H9 (cell line): ENCODE data around the gene SPOUT1. TPM values are rescaled to one million over a fixed set of nuclear protein-coding genes. Genes with fewer than 3 reads are reported as not detected.
"Not testable (repeated sequence)": the region's sequence is repeated elsewhere in the genome, so short reads cannot be mapped to it uniquely, and the experiment has no call there.

Experiments used
- DNase-seq: peaks from one replicate; pipeline ENCODE4 v3.0.0-alpha.2; 2017
- H2AFZ ChIP-seq: one replicate; pipeline ENCODE4 v1.6.1; 2013; ENCODE audit warnings: mild to moderate bottlenecking, low read length, control low read depth, moderate library complexity
- H2AK5ac ChIP-seq: 2 replicates; pipeline ENCODE4 v1.6.1; 2013; ENCODE audit warnings: low read length, control low read depth, mixed read lengths; ENCODE audit not compliant: insufficient read length
- H2BK120ac ChIP-seq: one replicate; pipeline ENCODE4 v1.6.1; 2013; ENCODE audit warnings: low read depth, mild to moderate bottlenecking, low read length, control low read depth, inconsistent platforms; ENCODE audit not compliant: poor library complexity, severe bottlenecking
- H2BK12ac ChIP-seq: 2 replicates; pipeline ENCODE4 v1.6.1; 2013; ENCODE audit warnings: low read length, control low read depth, mixed read lengths, low read depth; ENCODE audit not compliant: insufficient read length
- H2BK15ac ChIP-seq: 2 replicates; pipeline ENCODE4 v1.6.1; 2013; ENCODE audit warnings: low read depth, low read length, control low read depth
- H2BK20ac ChIP-seq: one replicate; pipeline ENCODE4 v1.6.1; 2013; ENCODE audit warnings: low read depth, mild to moderate bottlenecking, low read length, control low read depth, inconsistent platforms; ENCODE audit not compliant: poor library complexity, severe bottlenecking
- H2BK5ac ChIP-seq: 2 replicates; pipeline ENCODE4 v1.6.1; 2013; ENCODE audit warnings: low read length, control low read depth, mixed read lengths; ENCODE audit not compliant: insufficient read length
- H3K14ac ChIP-seq: 2 replicates; pipeline ENCODE4 v1.6.1; 2013; ENCODE audit warnings: low read length, control low read depth; ENCODE audit not compliant: insufficient read depth
- H3K18ac ChIP-seq: 2 replicates; pipeline ENCODE4 v1.6.1; 2013; ENCODE audit warnings: low read depth, mild to moderate bottlenecking, mixed read lengths, low read length, control low read depth; ENCODE audit not compliant: insufficient read length
- H3K23ac ChIP-seq: 2 replicates; pipeline ENCODE4 v1.6.1; 2013; ENCODE audit warnings: low read length, control low read depth, mixed read lengths, low read depth; ENCODE audit not compliant: insufficient read length
- H3K23me2 ChIP-seq: 2 replicates; pipeline ENCODE4 v1.6.1; 2013; ENCODE audit warnings: low read depth, mild to moderate bottlenecking, mixed read lengths, low read length, control low read depth; ENCODE audit not compliant: insufficient read length, poor library complexity, severe bottlenecking
- H3K27ac ChIP-seq: 2 replicates; pipeline ENCODE4 v1.5.1; 2013; ENCODE audit warnings: low read length, control low read depth, mixed read lengths, low read depth; ENCODE audit not compliant: insufficient read length
- H3K27me3 ChIP-seq: 2 replicates; pipeline ENCODE4 v1.6.1; 2013; ENCODE audit warnings: low read length, control low read depth, inconsistent platforms; ENCODE audit not compliant: insufficient read depth
- H3K4ac ChIP-seq: 2 replicates; pipeline ENCODE4 v1.6.1; 2013; ENCODE audit warnings: low read depth, mild to moderate bottlenecking, control low read depth, inconsistent platforms, low read length, moderate library complexity
- H3K4me1 ChIP-seq: 2 replicates; pipeline ENCODE4 v1.6.1; 2013; ENCODE audit warnings: low read length, control low read depth, inconsistent platforms; ENCODE audit not compliant: insufficient read depth
- H3K4me2 ChIP-seq: 2 replicates; pipeline ENCODE4 v1.6.1; 2013; ENCODE audit warnings: low read length, control low read depth, mixed read lengths; ENCODE audit not compliant: insufficient read length, insufficient read depth
- H3K56ac ChIP-seq: 2 replicates; pipeline ENCODE4 v1.6.1; 2013; ENCODE audit warnings: low read depth, mild to moderate bottlenecking, mixed read lengths, low read length, control low read depth; ENCODE audit not compliant: insufficient read length
- H3K79me1 ChIP-seq: 2 replicates; pipeline ENCODE4 v1.6.1; 2013; ENCODE audit warnings: low read depth, mild to moderate bottlenecking, moderate library complexity, low read length, control low read depth, inconsistent platforms; ENCODE audit not compliant: insufficient read depth, poor library complexity, severe bottlenecking
- H3K79me2 ChIP-seq: 2 replicates; pipeline ENCODE4 v1.6.1; 2013; ENCODE audit warnings: low read length, control low read depth, inconsistent platforms; ENCODE audit not compliant: insufficient read depth
- H3K9ac ChIP-seq: 2 replicates; pipeline ENCODE4 v1.6.1; 2013; ENCODE audit warnings: low read length, control low read depth, mixed read lengths; ENCODE audit not compliant: insufficient read length; ENCODE audit errors: extremely low read depth
- H3K9me3 ChIP-seq: one replicate; pipeline ENCODE4 v1.6.1; 2013; ENCODE audit warnings: low read depth, low read length, inconsistent platforms; ENCODE audit not compliant: control insufficient read depth
- H3T11ph ChIP-seq: one replicate; pipeline ENCODE4 v1.6.1; 2013; ENCODE audit warnings: mild to moderate bottlenecking, low read length, control low read depth, inconsistent platforms
- H4K20me1 ChIP-seq: one replicate; pipeline ENCODE4 v1.6.1; 2013; ENCODE audit not compliant: control insufficient read depth, insufficient read length, insufficient read depth
- H4K5ac ChIP-seq: 2 replicates; pipeline ENCODE4 v1.6.1; 2013; ENCODE audit warnings: low read depth, mild to moderate bottlenecking, mixed read lengths, low read length, control low read depth; ENCODE audit not compliant: insufficient read length
- H4K8ac ChIP-seq: replicated peaks from 2 replicates; pipeline ENCODE4 v1.6.1; 2013; ENCODE audit warnings: low read length, control low read depth, mixed read lengths, low read depth; ENCODE audit not compliant: insufficient read length
- H4K91ac ChIP-seq: 2 replicates; pipeline ENCODE4 v1.6.1; 2013; ENCODE audit warnings: low read depth, mild to moderate bottlenecking, moderate library complexity, mixed read lengths, low read length, control low read depth; ENCODE audit not compliant: insufficient read length
- H3K27ac Mint-ChIP-seq, 3 experiments: 2 replicates in 2 of 3; 3 replicates in 1 of 3; pipeline ENCODE4 v1.8.0; 2020 to 2021; ENCODE audit warnings: mixed read lengths in 3 of 3, mild to moderate bottlenecking in 1 of 3, moderate library complexity in 1 of 3
- H3K27me3 Mint-ChIP-seq: 2 replicates; pipeline ENCODE4 v1.8.0; 2021; ENCODE audit warnings: low read depth, mild to moderate bottlenecking, moderate library complexity, mixed read lengths
- H3K36me3 Mint-ChIP-seq, 3 experiments: 2 replicates in 2 of 3; 3 replicates in 1 of 3; pipeline ENCODE4 v1.8.0; 2020 to 2021; ENCODE audit warnings: low read depth in 3 of 3, mixed read lengths in 3 of 3; ENCODE audit not compliant: insufficient read depth in 1 of 3
- H3K4me1 Mint-ChIP-seq, 2 experiments: 2 replicates each; pipeline ENCODE4 v1.8.0; 2020; ENCODE audit warnings: mixed read lengths in 2 of 2
- H3K4me3 Mint-ChIP-seq, 2 experiments: 2 replicates in 1 of 2; 3 replicates in 1 of 2; pipeline ENCODE4 v1.8.0; 2020 to 2021; ENCODE audit warnings: mild to moderate bottlenecking in 2 of 2, mixed read lengths in 2 of 2, moderate library complexity in 1 of 2
- H3K9me3 Mint-ChIP-seq, 2 experiments: 2 replicates in 1 of 2; 3 replicates in 1 of 2; pipeline ENCODE4 v1.8.0; 2020; ENCODE audit warnings: mild to moderate bottlenecking in 2 of 2, mixed read lengths in 2 of 2, moderate library complexity in 1 of 2
- WGBS: extraction: QIAGEN DNeasy Blood & Tissue Kit; methylation state at CpG from one replicate; pipeline ENCODE4 v1.1.7; 2013; ENCODE audit warnings: missing lambda C conversion rate, low lambda C conversion rate, mixed read lengths; ENCODE audit not compliant: insufficient read length; ENCODE audit errors: extremely low coverage; 5-methylcytosine and 5-hydroxymethylcytosine counted together
- total RNA-seq: library from RNA; stranded (reverse); gene quantifications from 2 replicates; pipeline ENCODE4 v1.2.1, GENCODE V29; 2021
- TF ChIP-seq, protein P1 (sequence below): fragments of 200-600 bp; sonication (generic); conservative IDR thresholded peaks from 3 replicates; pipeline ENCODE4 v1.8.0; 2021; ENCODE audit warnings: antibody characterized with exemption, mild to moderate bottlenecking

SPOUT1 gene
- total RNA-seq, 1 experiment from 2014 or later, result 86.3 TPM

DNA sequence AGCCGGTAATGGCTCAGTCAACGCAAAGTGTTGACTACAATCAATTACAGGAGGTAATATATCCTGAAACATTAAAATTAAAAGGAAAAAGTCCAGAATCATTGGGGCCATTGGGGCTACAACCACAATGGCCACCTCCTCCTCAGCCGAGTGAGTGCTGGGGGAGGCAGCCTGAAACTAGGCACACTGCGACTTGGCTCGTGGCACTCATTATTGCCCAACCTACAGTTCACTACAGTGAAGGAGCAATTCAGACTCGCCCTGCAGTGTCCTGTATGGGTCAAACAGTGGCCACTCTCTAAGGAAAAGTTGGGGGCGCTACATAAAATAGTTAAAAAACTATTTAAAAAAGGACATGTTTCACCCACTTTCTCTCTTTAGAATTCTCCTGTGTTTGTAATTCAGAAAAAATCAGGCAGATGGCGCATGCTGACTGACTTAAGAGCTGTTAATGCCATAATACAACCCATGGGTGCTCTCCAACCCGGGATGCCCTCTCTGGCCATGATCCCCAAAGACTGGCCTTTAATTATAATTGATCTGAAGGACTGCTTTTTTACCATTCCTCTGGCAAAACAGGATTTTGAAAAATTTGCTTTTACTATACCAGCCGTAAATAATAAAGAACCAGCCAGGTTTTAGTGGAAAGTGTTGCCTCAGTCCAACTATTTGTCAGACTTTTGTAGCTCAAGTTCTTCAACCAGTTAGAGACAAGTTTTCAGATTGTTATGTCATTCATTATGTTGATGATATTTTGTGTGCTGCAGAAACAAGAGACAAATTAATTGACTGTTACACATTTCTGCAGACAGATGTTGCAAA, 22.4 kb upstream of the SPOUT1 start:
- not testable (repeated sequence) for H2BK120ac ChIP-seq, H3K27ac Mint-ChIP-seq, H3K23me2 ChIP-seq, H3K79me2 ChIP-seq, H3K27me3 Mint-ChIP-seq, H3K18ac ChIP-seq, H3K9me3 ChIP-seq, H4K8ac ChIP-seq, H3K4ac ChIP-seq, H3K56ac ChIP-seq, H2BK12ac ChIP-seq, H2BK15ac ChIP-seq, H2BK5ac ChIP-seq, H3K4me1 ChIP-seq, H2AFZ ChIP-seq, H3K9ac ChIP-seq, H3T11ph ChIP-seq, H3K27me3 ChIP-seq, H4K5ac ChIP-seq, H3K14ac ChIP-seq, H4K20me1 ChIP-seq, H3K4me3 Mint-ChIP-seq, H2AK5ac ChIP-seq, H3K27ac ChIP-seq, H4K91ac ChIP-seq, H2BK20ac ChIP-seq, H3K23ac ChIP-seq, H3K4me2 ChIP-seq, H3K4me1 Mint-ChIP-seq, H3K79me1 ChIP-seq, DNase-seq
- TF ChIP-seq, protein P1, sequence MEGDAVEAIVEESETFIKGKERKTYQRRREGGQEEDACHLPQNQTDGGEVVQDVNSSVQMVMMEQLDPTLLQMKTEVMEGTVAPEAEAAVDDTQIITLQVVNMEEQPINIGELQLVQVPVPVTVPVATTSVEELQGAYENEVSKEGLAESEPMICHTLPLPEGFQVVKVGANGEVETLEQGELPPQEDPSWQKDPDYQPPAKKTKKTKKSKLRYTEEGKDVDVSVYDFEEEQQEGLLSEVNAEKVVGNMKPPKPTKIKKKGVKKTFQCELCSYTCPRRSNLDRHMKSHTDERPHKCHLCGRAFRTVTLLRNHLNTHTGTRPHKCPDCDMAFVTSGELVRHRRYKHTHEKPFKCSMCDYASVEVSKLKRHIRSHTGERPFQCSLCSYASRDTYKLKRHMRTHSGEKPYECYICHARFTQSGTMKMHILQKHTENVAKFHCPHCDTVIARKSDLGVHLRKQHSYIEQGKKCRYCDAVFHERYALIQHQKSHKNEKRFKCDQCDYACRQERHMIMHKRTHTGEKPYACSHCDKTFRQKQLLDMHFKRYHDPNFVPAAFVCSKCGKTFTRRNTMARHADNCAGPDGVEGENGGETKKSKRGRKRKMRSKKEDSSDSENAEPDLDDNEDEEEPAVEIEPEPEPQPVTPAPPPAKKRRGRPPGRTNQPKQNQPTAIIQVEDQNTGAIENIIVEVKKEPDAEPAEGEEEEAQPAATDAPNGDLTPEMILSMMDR, result peak; percentile 74
- no CpG with 5 or more reads among the region's 10 CpGs for WGBS
- peaks cover 22 to 25% (median 22%) of the 10 kb centered on the region in 3 experiments for H3K36me3 Mint-ChIP-seq
- H3K9me3 Mint-ChIP-seq, result peaks cover 21 to 22% of the 10 kb centered on the region in 2 experiments

GRCh38 chr9:128851024-128851423, 21.4 kb upstream of the SPOUT1 start:
- DNase-seq, H2BK5ac ChIP-seq, H3K27ac Mint-ChIP-seq, H2BK20ac ChIP-seq, H3K4me1 ChIP-seq, H3K56ac ChIP-seq, H3K4me1 Mint-ChIP-seq, H3K18ac ChIP-seq, H3K9ac ChIP-seq, H2AK5ac ChIP-seq, H3K79me2 ChIP-seq, H2BK15ac ChIP-seq, H3K4ac ChIP-seq, H3K79me1 ChIP-seq, H3K23ac ChIP-seq, H4K8ac ChIP-seq, H3K27ac ChIP-seq, H2BK12ac ChIP-seq, H3K27me3 Mint-ChIP-seq, H2BK120ac ChIP-seq, H3K4me2 ChIP-seq, H3K27me3 ChIP-seq, H3K4me3 Mint-ChIP-seq, H3T11ph ChIP-seq, H4K5ac ChIP-seq, H4K20me1 ChIP-seq, H3K23me2 ChIP-seq, H2AFZ ChIP-seq, H3K14ac ChIP-seq, H4K91ac ChIP-seq, H3K9me3 ChIP-seq: not testable (repeated sequence)
- WGBS, result no CpG with 5 or more reads among the region's 10 CpGs
- Mint-ChIP-seq H3K9me3 (peaks cover 21 to 22% of the 10 kb centered on the region in 2 experiments), H3K36me3 (peaks cover 22 to 25% (median 22%) of the 10 kb centered on the region in 3 experiments)
